AG10803 (cell line): ENCODE results near the gene CFAP251.

ENCODE experiments used
- DNase-seq: peaks from one replicate; pipeline ENCODE4 v3.0.0; 2010; ENCODE audit warnings: low read depth
- H3K4me3 ChIP-seq: 2 replicates; pipeline ENCODE4 v1.5.1; 2011; ENCODE audit warnings: mild to moderate bottlenecking, low read length, control low read depth
- TF ChIP-seq, protein P1 (sequence below): conservative IDR thresholded peaks from 2 replicates; pipeline ENCODE4 v1.5.1; 2011; ENCODE audit warnings: mild to moderate bottlenecking, low read length, control low read depth, inconsistent platforms

The CFAP251 gene

GRCh38 chr12:122045262-122045661 is 126.9 kb downstream of the CFAP251 start:
- no peak overlapping the region for H3K4me3 ChIP-seq
- no peak for DNase-seq
- TF ChIP-seq, protein P1, sequence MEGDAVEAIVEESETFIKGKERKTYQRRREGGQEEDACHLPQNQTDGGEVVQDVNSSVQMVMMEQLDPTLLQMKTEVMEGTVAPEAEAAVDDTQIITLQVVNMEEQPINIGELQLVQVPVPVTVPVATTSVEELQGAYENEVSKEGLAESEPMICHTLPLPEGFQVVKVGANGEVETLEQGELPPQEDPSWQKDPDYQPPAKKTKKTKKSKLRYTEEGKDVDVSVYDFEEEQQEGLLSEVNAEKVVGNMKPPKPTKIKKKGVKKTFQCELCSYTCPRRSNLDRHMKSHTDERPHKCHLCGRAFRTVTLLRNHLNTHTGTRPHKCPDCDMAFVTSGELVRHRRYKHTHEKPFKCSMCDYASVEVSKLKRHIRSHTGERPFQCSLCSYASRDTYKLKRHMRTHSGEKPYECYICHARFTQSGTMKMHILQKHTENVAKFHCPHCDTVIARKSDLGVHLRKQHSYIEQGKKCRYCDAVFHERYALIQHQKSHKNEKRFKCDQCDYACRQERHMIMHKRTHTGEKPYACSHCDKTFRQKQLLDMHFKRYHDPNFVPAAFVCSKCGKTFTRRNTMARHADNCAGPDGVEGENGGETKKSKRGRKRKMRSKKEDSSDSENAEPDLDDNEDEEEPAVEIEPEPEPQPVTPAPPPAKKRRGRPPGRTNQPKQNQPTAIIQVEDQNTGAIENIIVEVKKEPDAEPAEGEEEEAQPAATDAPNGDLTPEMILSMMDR: no peak

GRCh38 chr12:122046145-122046544 is 127.8 kb downstream of the CFAP251 start:
- TF ChIP-seq, protein P1: no peak
- no peak overlapping the region for H3K4me3 ChIP-seq
- no peak for DNase-seq

- TF ChIP-seq, protein P1: no peak
- DNase-seq: no peak
Observed at GRCh38 chr12:122048151-122048550, 129.8 kb downstream of the CFAP251 start.

GRCh38 chr12:122049827-122050226 is 131.4 kb downstream of the CFAP251 start:
- TF ChIP-seq, protein P1: no peak
- no peak for DNase-seq
- no peak overlapping the region for H3K4me3 ChIP-seq

More at GRCh38 chr12:122048151-122048550, 129.8 kb downstream of the CFAP251 start:
- no peak overlapping the region for H3K4me3 ChIP-seq

DNA sequence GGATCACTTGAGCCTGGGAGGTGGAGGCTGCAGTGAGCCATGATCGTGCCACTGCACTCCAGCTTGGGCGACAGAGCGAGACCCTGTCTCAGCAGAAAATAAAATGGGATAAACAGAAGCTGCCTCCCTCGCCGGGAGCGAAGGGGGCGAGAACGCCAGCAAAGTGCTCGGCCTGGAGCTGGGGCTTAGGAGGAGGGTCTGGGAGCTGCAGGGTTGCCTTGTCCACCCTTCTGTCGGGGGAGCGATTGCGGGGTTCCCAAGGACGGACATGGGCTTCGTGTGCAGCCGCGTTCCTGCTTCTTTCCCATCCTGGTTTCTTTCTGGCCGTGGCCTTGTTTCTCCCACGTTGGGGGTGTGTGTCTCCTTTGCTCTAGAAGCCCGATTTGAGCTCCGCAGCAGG is 132.3 kb downstream of the CFAP251 start:
- DNase-seq: no peak
- TF ChIP-seq, protein P1: no peak
- H3K4me3 ChIP-seq: no peak overlapping the region

DNA sequence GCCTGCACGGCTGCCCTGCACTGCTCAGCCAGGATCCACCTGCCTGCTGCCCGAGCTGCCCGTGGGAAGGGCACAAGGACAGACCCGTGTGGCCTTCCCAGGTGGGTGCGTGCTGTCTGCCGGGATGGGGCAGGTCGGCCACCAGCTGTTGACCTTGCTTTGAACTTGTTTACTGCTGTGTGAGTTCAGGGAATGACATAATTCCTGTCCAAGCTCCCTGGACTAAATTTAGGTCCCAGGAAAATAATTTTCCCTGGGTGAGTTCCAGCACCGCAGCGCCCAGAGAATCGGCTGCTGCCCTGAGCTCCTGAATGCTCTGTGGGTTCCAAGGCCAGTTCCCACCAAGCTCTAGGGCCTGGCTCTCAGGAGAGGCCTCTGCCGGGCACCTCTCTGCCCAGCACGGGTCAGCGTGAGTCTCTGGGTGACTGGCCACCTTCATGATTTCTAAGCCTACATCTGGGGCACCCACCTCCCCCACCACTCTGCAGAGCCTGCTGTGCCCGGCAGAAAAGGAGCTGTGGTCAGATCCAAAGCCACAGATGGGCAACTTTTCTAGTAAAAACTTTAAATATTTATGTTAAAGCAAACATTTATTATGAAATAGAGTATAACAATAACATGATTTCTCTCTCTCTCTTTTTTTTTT is 133.0 kb downstream of the CFAP251 start:
- TF ChIP-seq, protein P1: no peak
- H3K4me3 ChIP-seq: no peak overlapping the region
- peak; percentile 10 for DNase-seq

GRCh38 chr12:122052285-122052684 is 133.9 kb downstream of the CFAP251 start:
- H3K4me3 ChIP-seq: no peak overlapping the region
- DNase-seq: peak; percentile 50
- TF ChIP-seq, protein P1: no peak
